ENCODE measurements around the gene INTS6.

Gene INTS6

GRCh38 chr13:51397262-51397941, 55.4 kb downstream of the INTS6 start:
- no peak for DNase-seq

- no peak for DNase-seq
Observed at GRCh38 chr13:51396352-51396751, 56.5 kb downstream of the INTS6 start.

- no peak for DNase-seq
Observed at GRCh38 chr13:51394724-51395123, 58.1 kb downstream of the INTS6 start.

GRCh38 chr13:51385114-51385513, 67.7 kb downstream of the INTS6 start:
- no peak for DNase-seq

GRCh38 chr13:51380269-51380668, 72.6 kb downstream of the INTS6 start:
- DNase-seq: no peak

GRCh38 chr13:51373451-51373850, 79.4 kb downstream of the INTS6 start:
- DNase-seq: no peak

- DNase-seq: no peak
Observed at GRCh38 chr13:51371768-51372399, 81.0 kb downstream of the INTS6 start.

- DNase-seq: no peak
Observed at GRCh38 chr13:51370811-51371210, 82.0 kb downstream of the INTS6 start.

- no peak for DNase-seq
Observed at GRCh38 chr13:51370116-51370515, 82.7 kb downstream of the INTS6 start.

GRCh38 chr13:51364404-51365008, 88.3 kb downstream of the INTS6 start:
- no peak for DNase-seq

GRCh38 chr13:51363625-51364024, 89.2 kb downstream of the INTS6 start:
- DNase-seq: no peak

GRCh38 chr13:51361106-51361505, 91.7 kb downstream of the INTS6 start:
- no peak for DNase-seq

- DNase-seq: no peak
Observed at GRCh38 chr13:51360489-51360888, 92.3 kb downstream of the INTS6 start.

- DNase-seq: no peak
Observed at GRCh38 chr13:51359352-51359751, 93.5 kb downstream of the INTS6 start.

- DNase-seq: no peak
Observed at GRCh38 chr13:51357928-51358595, 94.8 kb downstream of the INTS6 start.

GRCh38 chr13:51355217-51355616, 97.6 kb downstream of the INTS6 start:
- DNase-seq: no peak

GRCh38 chr13:51349016-51349415, 103.8 kb downstream of the INTS6 start:
- no peak for DNase-seq

GRCh38 chr13:51348069-51348967, 104.5 kb downstream of the INTS6 start:
- no peak for DNase-seq

GRCh38 chr13:51347099-51347498, 105.7 kb downstream of the INTS6 start:
- DNase-seq: no peak

GRCh38 chr13:51346397-51346796, 106.4 kb downstream of the INTS6 start:
- DNase-seq: no peak

- no peak for DNase-seq
Observed at GRCh38 chr13:51343475-51343874, 109.4 kb downstream of the INTS6 start.

GRCh38 chr13:51342706-51343105, 110.1 kb downstream of the INTS6 start:
- no peak for DNase-seq

GRCh38 chr13:51341791-51342190, 111.0 kb downstream of the INTS6 start:
- no peak for DNase-seq

Data from activated gamma-delta T cell treated with Interleukin-2 at 50 U/mL for 16 hours (primary cell).